K562 (cell line): Measurements from ENCODE around the gene ECHDC3. TPM values are rescaled to one million over a fixed set of nuclear protein-coding genes. Genes with fewer than 3 reads are reported as not detected.

Source experiments
- ATAC-seq: fragments of 200-7000 bp; cut with Tn5 transposase; 3 replicates; pipeline ENCODE4 v1.9.1; 2020; ENCODE audit warnings: moderate library complexity
- BruUV-seq: library from RNA; stranded (reverse); fragments of 400-500 nt; replicated peaks from 2 replicates; lab custom pipeline; 2021; lab: Mats Ljungman, UMichigan
- CTCF ChIA-PET: fragments of 300-600 bp; formaldehyde crosslinking; extraction: SDS; loops from one replicate; lab custom pipeline; 2021; ENCODE audit warnings: low intra/inter-chr PET ratio; lab: Yijun Ruan, JAX
- POLR2A ChIA-PET: fragments of 300-600, 350-650 bp; sonication (Branson Sonifier 250); formaldehyde crosslinking; extraction: SDS; loops from one replicate; lab custom pipeline; 2021; ENCODE audit warnings: antibody characterized with exemption, inconsistent platforms; lab: Yijun Ruan, JAX
- DNase-seq, 4 experiments: peaks; one replicate each; pipeline versions ENCODE4 v3.0.0 to v3.0.0-alpha.2; 2011 to 2018; ENCODE audit warnings: low spot score in 3 of 4, mixed read lengths in 3 of 4; ENCODE audit errors: extremely low read depth in 1 of 4
- FAIRE-seq: peaks from 2 replicates; lab custom pipeline; 2011; peaks lifted over from hg19 to GRCh38; lab: Jason Lieb, UNC
- H2AFZ ChIP-seq: 2 replicates; pipeline ENCODE4 v1.6.0; 2011; ENCODE audit warnings: low read depth, low read length, control low read depth, inconsistent platforms
- H3K27ac ChIP-seq: fragments of 200-600 bp; 3 replicates; pipeline ENCODE4 v1.8.0; 2011; ENCODE audit warnings: low read depth, mild to moderate bottlenecking, control low read depth, inconsistent platforms, low read length, moderate library complexity, mixed read lengths; ENCODE audit errors: extremely low read depth
- H3K27me3 ChIP-seq, 2 experiments: fragments of 300-600 bp in 1 of 2; 2 replicates in 1 of 2; 3 replicates in 1 of 2; pipeline versions ENCODE4 v1.6.0 to v1.8.0; 2011; ENCODE audit warnings: inconsistent platforms in 2 of 2, low read length in 2 of 2, mild to moderate bottlenecking in 1 of 2, mixed read lengths in 1 of 2, moderate library complexity in 1 of 2; ENCODE audit not compliant: control insufficient read depth in 2 of 2, insufficient read depth in 2 of 2
- H3K36me3 ChIP-seq: fragments of 300-600 bp; 3 replicates; pipeline ENCODE4 v1.8.0; 2011; ENCODE audit warnings: mild to moderate bottlenecking, low read length, inconsistent platforms; ENCODE audit not compliant: control insufficient read depth, insufficient read depth
- H3K4me1 ChIP-seq, 2 experiments: fragments of 200-600 bp in 1 of 2; replicated peaks in 1 of 2; 2 replicates in 1 of 2; 3 replicates in 1 of 2; pipeline versions ENCODE4 v1.5.1 to v1.8.0; 2011; ENCODE audit warnings: inconsistent platforms in 2 of 2, low read length in 2 of 2, mild to moderate bottlenecking in 1 of 2, mixed read lengths in 1 of 2, moderate library complexity in 1 of 2; ENCODE audit not compliant: control insufficient read depth in 2 of 2, insufficient read depth in 2 of 2
- H3K4me2 ChIP-seq: 2 replicates; pipeline ENCODE4 v1.6.1; 2011; ENCODE audit warnings: low read length, control low read depth, inconsistent platforms, mixed read lengths; ENCODE audit not compliant: insufficient read depth
- H3K4me3 ChIP-seq: fragments of 200-600 bp; sonication (generic), shearing (Covaris generic); 2 replicates; pipeline ENCODE4 v1.5.1; 2016; ENCODE audit warnings: control low read depth, inconsistent platforms
- H3K79me2 ChIP-seq: fragments of 200-600 bp; 3 replicates; pipeline ENCODE4 v1.8.0; 2011; ENCODE audit warnings: low read length, inconsistent platforms; ENCODE audit not compliant: control insufficient read depth, insufficient read depth
- H3K9ac ChIP-seq, 2 experiments: 2 replicates each; pipeline versions ENCODE4 v1.6.0 to v1.6.1; 2011; ENCODE audit warnings: low read depth in 2 of 2, low read length in 2 of 2, control low read depth in 1 of 2, inconsistent platforms in 1 of 2, mild to moderate bottlenecking in 1 of 2, mixed read lengths in 1 of 2; ENCODE audit not compliant: insufficient read depth in 1 of 2
- H3K9me1 ChIP-seq: one replicate; pipeline ENCODE4 v1.6.0; 2011; ENCODE audit warnings: inconsistent platforms, mild to moderate bottlenecking, low read length, moderate library complexity; ENCODE audit not compliant: control insufficient read depth, insufficient read depth
- H3K9me3 ChIP-seq: replicated peaks from 2 replicates; pipeline ENCODE4 v1.5.1; 2011; ENCODE audit warnings: low read depth, low read length, inconsistent platforms; ENCODE audit not compliant: control insufficient read depth, insufficient read depth
- H4K20me1 ChIP-seq: replicated peaks from 2 replicates; pipeline ENCODE4 v1.6.1; 2011; ENCODE audit warnings: low read length, inconsistent platforms, mixed read lengths; ENCODE audit not compliant: control insufficient read depth, insufficient read depth
- CBFA2T3 ChIP-seq: fragments of 450-650 bp; IDR thresholded peaks from 2 replicates; pipeline ENCODE4 v1.6.1; 2017
- DACH1 ChIP-seq: fragments of 450-650 bp; IDR thresholded peaks from 2 replicates; pipeline ENCODE4 v1.6.1; 2018; ENCODE audit not compliant: partially characterized antibody
- FOXM1 ChIP-seq, 2 experiments: fragments of 450-650 bp in 1 of 2; sonication (generic) in 1 of 2; formaldehyde crosslinking in 1 of 2; IDR thresholded peaks; 2 replicates each; pipeline versions ENCODE4 v1.6.1 to v1.9.0; 2017 to 2022; ENCODE audit warnings: low read depth in 2 of 2, mild to moderate bottlenecking in 2 of 2, missing genetic modification reagents in 1 of 2, moderate library complexity in 1 of 2
- GABPA ChIP-seq: fragments of 200-800 bp; sonication (Bioruptor generic); conservative IDR thresholded peaks from 2 replicates; pipeline ENCODE4 v1.6.1; 2016; ENCODE audit warnings: low read depth, missing genetic modification characterization, missing compliant biosample characterization
- NFIC ChIP-seq: fragments of 450-650 bp; IDR thresholded peaks from 2 replicates; pipeline ENCODE4 v1.6.1; 2017; ENCODE audit warnings: mild to moderate bottlenecking, inconsistent platforms
- U2AF2 ChIP-seq: fragments of 200-400 bp; formaldehyde crosslinking; optimal IDR thresholded peaks from 2 replicates; pipeline ENCODE3; 2017; ENCODE audit warnings: low read depth, mild to moderate bottlenecking, low read length
- ZNF165 ChIP-seq: fragments of 250-450 bp; sonication (Bioruptor Pico); IDR thresholded peaks from 2 replicates; pipeline ENCODE4 v1.4.0; 2020; ENCODE audit warnings: borderline replicate concordance
- ZNF175 ChIP-seq: fragments of 200-800 bp; sonication (Bioruptor generic); IDR thresholded peaks from 2 replicates; pipeline ENCODE4 v1.6.1; 2016; ENCODE audit warnings: low read depth, mild to moderate bottlenecking, missing genetic modification characterization, missing compliant biosample characterization
- ZNF740 ChIP-seq, 3 experiments: fragments of 200-800 bp in 1 of 3; sonication (Bioruptor generic) in 1 of 3; sonication (generic) in 1 of 3; formaldehyde crosslinking in 1 of 3; IDR thresholded peaks; 2 replicates each; pipeline versions ENCODE4 v1.6.1 to v1.8.0; 2016 to 2022; ENCODE audit warnings: mild to moderate bottlenecking in 2 of 3, missing compliant biosample characterization in 2 of 3, missing genetic modification characterization in 2 of 3, missing genetic modification reagents in 1 of 3
- WGBS: fragments of 100-300 bp; shearing (Covaris generic); methylation state at CpG from one replicate; pipeline ENCODE4 v1.1.6; 2016; ENCODE audit warnings: low coverage, mixed read lengths; ENCODE audit not compliant: insufficient coverage; ENCODE audit errors: missing lambda C conversion rate; 5-methylcytosine and 5-hydroxymethylcytosine counted together
- in situ Hi-C: fragments of 300-500 bp; cut with MboI; formaldehyde crosslinking; loops from 4 replicates; pipeline ENCODE4 v1.15.0; 2018; ENCODE audit warnings: inconsistent platforms, mixed read lengths
- intact Hi-C: fragments of 100-400 bp; cut with micrococcal nuclease; formaldehyde crosslinking; loops from 2 replicates; pipeline ENCODE4 v1.14.2; 2022
- polyA plus RNA-seq, 8 experiments: library from polyadenylated mRNA; depleted of rRNA in 4 of 8; stranded (reverse) in 5 of 8; unstranded in 3 of 8; fragments of >200 nt; fragmentation: Nextera tagmentation in 2 of 8; fragmentation: Illumina TruSeq in 1 of 8; extraction: Ambion mirVana in 2 of 8; extraction: Trizol in 1 of 8; gene quantifications; 2 replicates each; pipeline versions ENCODE4 v1.2.1 to v1.2.3, GENCODE V29; 2011 to 2014; ENCODE audit warnings: inconsistent platforms in 1 of 8, missing spikeins in 1 of 8
- total RNA-seq, 7 experiments: library from RNA; depleted of rRNA in 6 of 7; stranded (reverse); fragments of >200 nt in 6 of 7; fragmentation: Illumina TruSeq in 2 of 7; extraction: Trizol in 2 of 7; gene quantifications; 2 replicates each; pipeline versions ENCODE4 v1.2.1 to v1.2.3, GENCODE V29; 2011 to 2021; ENCODE audit warnings: low replicate concordance in 1 of 7
- TF ChIP-seq, protein P1 (sequence below), 2 experiments: fragments of 150-350 bp in 1 of 2; IDR thresholded peaks; 2 replicates each; pipeline ENCODE4 v1.6.1; 2012 to 2016; ENCODE audit warnings: low read depth in 2 of 2, low read length in 2 of 2, mild to moderate bottlenecking in 1 of 2, moderate library complexity in 1 of 2
- TF ChIP-seq, protein P2 (sequence below), 2 experiments: fragments of 450-650 bp; conservative IDR thresholded peaks; 2 replicates each; pipeline ENCODE4 v1.6.1; 2017; ENCODE audit warnings: mild to moderate bottlenecking in 2 of 2, moderate library complexity in 2 of 2

The ECHDC3 gene
- total and polyA plus RNA-seq, 9 of the 15 experiments (the other 6 are each of a cell fraction or from before 2014, with no cell fraction given) = 0.53 to 21.9 (median 15.7) TPM

GRCh38 chr10:11798845-11799735, 56.9 kb downstream of the ECHDC3 start:
- Histone ChIP-seq H4K20me1 (no peaks in the 10 kb centered on the region), H2AFZ (peak overlapping the region; percentile 46; the same call in 1 of the 2 replicates), H3K4me3 (no peak overlapping the region), H3K9ac (no peak overlapping the region), H3K4me2 (no peak overlapping the region), H3K4me1 (peaks cover 5 to 9% of the 10 kb centered on the region in 2 experiments; a peak in 4 of 5 replicates), H3K36me3 (no peaks in the 10 kb centered on the region), H3K79me2 (no peaks in the 10 kb centered on the region), H3K9me3 (no peaks in the 10 kb centered on the region), H3K27me3 (peaks cover 18 to 35% of the 10 kb centered on the region in 2 experiments; a peak in 4 of 5 replicates), H3K9me1 (no peaks in the 10 kb centered on the region), H3K27ac (no peak overlapping the region)
- in situ Hi-C loops (loop anchor here (5.0 to 25.0 kb wide), 2 partner anchors 188 to 913 kb away; no protein-coding TSS in a partner anchor), intact Hi-C loops (no loop called here)
- ATAC-seq (peak; percentile 43; the same call in 1 of the 3 replicates), FAIRE-seq (no peak), DNase-seq (no peak)
- CTCF ChIA-PET = interaction anchor here (0.5 kb wide), 1 partner anchor 609 kb away, joined by 3 read pairs; no protein-coding TSS in a partner anchor
- BruUV-seq = no TSS peak
- POLR2A ChIA-PET = interaction anchor here (0.7 to 1.7 kb wide), 2 partner anchors 9 to 130 kb away, joined by 3 to 5 read pairs; no protein-coding TSS in a partner anchor
- WGBS = 49% methylated on average over 18 of the region's 18 CpGs
- TF ChIP-seq ZNF175 (CRISPR knock-in tag) (peak; percentile 48; the same call in 1 of the 2 replicates), ZNF740 (CRISPR knock-in tag; IDR thresholded peaks at IDR 0.05) (no peak), ZNF740 (tag; IDR thresholded peaks at IDR 0.05) (no peak), NFIC (no peak), ZNF165 (CRISPR knock-in tag) (no peak), FOXM1 (IDR thresholded peaks at IDR 0.05; ENCODE audit: low read depth) (no peak), FOXM1 (CRISPR knock-in tag; IDR thresholded peaks at IDR 0.05; ENCODE audit: low read depth) (no peak), CBFA2T3 (0 out of 2 replicates have a peak, but pooled peaks have one; percentile 17), GABPA (peak; percentile 61), DACH1 (no peak), U2AF2 (no peak)
- TF ChIP-seq, protein P1, sequence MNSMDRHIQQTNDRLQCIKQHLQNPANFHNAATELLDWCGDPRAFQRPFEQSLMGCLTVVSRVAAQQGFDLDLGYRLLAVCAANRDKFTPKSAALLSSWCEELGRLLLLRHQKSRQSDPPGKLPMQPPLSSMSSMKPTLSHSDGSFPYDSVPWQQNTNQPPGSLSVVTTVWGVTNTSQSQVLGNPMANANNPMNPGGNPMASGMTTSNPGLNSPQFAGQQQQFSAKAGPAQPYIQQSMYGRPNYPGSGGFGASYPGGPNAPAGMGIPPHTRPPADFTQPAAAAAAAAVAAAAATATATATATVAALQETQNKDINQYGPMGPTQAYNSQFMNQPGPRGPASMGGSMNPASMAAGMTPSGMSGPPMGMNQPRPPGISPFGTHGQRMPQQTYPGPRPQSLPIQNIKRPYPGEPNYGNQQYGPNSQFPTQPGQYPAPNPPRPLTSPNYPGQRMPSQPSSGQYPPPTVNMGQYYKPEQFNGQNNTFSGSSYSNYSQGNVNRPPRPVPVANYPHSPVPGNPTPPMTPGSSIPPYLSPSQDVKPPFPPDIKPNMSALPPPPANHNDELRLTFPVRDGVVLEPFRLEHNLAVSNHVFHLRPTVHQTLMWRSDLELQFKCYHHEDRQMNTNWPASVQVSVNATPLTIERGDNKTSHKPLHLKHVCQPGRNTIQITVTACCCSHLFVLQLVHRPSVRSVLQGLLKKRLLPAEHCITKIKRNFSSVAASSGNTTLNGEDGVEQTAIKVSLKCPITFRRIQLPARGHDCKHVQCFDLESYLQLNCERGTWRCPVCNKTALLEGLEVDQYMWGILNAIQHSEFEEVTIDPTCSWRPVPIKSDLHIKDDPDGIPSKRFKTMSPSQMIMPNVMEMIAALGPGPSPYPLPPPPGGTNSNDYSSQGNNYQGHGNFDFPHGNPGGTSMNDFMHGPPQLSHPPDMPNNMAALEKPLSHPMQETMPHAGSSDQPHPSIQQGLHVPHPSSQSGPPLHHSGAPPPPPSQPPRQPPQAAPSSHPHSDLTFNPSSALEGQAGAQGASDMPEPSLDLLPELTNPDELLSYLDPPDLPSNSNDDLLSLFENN (IDR thresholded peaks at IDR 0.05; ENCODE audit: low read depth in 2 of 2, low read length in 2 of 2) = no peak
- TF ChIP-seq, protein P2, sequence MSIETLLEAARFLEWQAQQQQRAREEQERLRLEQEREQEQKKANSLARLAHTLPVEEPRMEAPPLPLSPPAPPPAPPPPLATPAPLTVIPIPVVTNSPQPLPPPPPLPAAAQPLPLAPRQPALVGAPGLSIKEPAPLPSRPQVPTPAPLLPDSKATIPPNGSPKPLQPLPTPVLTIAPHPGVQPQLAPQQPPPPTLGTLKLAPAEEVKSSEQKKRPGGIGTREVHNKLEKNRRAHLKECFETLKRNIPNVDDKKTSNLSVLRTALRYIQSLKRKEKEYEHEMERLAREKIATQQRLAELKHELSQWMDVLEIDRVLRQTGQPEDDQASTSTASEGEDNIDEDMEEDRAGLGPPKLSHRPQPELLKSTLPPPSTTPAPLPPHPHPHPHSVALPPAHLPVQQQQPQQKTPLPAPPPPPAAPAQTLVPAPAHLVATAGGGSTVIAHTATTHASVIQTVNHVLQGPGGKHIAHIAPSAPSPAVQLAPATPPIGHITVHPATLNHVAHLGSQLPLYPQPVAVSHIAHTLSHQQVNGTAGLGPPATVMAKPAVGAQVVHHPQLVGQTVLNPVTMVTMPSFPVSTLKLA (conservative IDR thresholded peaks at IDR 0.05) = no peak
